Epidermal melanocyte (primary cell): Measurements from ENCODE around the gene MEP1B.
"Not testable (repeated sequence)": the region's sequence is repeated elsewhere in the genome, so short reads cannot be mapped to it uniquely, and the experiment has no call there.

ENCODE experiments used
- DNase-seq: peaks from one replicate; pipeline ENCODE4 v3.0.0; 2011; ENCODE audit warnings: low spot score; ENCODE audit not compliant: insufficient read length

Gene MEP1B

GRCh38 chr18:32189790-32190189, at the start of gene MEP1B:
TSS of gene MEP1B (plus strand) at chr18:32190039. CDS start at chr18:32190071, 32 bp downstream.
- DNase-seq: no peak

DNA sequence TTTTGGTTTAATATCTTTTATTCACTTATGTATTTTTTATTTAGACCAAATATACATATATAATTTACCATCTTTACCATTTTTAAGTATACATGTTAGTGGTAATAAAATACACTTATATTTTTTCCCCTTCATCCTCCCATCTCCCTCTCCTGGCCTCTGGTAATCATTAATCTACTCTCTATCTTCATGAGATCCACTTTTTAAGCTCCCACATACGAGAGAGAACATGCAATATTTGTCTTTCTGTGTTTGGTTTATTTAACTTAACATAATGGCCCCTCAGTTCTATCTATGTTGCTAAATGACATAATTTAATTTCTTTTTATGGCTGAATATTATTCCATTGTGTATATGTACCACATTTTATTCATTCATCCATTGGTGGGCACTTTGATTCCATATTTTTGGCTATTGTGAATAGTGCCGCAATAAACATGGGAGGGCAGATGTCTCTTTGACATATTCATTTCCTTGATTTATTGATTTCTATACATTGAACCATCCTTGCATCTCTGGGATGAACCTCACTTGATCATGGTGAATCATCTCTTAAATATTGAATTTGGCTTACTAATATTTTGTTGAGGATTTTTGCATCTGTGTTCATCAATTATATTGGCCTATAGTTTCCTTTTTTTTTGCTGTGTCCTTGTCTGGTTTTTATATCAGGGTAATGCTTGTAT, 41.5 kb upstream of the MEP1B start:
- no peak for DNase-seq

DNA sequence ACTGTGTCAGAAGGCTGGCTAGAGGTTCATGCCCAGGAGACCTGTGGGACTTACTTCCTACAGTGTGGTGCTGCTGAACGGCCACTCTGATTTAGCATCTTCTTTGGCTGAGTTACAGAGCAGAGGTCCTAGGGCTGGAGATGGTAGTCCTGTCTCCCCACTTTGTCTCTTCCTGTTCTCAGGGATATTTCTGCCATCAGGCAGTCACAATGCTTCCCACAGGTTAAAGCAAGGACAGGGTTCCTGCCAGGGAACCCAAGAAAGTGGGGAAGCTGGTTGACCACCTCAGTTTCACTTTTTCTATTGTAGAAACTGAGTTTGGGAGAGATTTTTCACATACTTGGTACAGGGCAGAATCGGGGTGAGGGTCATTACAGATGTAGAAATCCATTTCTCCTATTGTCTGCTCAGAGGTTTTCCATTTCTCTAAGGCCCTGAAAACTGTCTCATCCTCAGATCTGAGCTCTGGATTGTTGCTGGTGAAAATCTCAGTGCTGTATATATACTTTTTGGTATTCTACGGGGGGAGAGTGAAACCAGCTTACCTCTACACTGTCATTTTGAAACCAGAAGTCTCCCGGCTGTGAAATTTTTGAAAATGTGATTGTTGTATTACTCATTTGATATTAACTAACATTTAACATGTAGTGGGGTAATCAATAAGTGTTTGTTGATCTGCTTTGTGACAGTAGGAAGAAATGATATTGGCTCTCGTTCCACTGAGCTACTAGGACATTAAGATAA, 37.0 kb upstream of the MEP1B start:
- DNase-seq: no peak

DNA sequence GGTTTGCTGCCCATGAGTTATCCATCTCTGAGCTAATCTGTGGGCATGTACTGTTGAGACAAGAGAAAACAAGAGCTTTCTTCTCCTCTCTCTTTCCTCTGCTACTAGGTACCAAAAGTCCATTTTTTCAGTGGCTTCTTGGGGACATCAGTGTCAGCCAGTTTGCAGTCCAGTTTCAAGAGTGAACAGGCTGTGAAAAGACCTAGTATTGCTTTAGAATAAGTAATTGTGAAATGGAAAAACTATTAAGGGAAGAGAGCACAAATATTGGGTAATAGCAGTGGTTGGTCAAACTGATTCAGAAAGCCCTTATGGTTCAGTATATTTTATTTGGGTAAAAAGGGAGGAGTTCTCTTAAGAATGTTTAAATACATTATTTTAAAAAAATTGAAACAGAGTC, 33.0 kb upstream of the MEP1B start:
- no peak for DNase-seq

DNA sequence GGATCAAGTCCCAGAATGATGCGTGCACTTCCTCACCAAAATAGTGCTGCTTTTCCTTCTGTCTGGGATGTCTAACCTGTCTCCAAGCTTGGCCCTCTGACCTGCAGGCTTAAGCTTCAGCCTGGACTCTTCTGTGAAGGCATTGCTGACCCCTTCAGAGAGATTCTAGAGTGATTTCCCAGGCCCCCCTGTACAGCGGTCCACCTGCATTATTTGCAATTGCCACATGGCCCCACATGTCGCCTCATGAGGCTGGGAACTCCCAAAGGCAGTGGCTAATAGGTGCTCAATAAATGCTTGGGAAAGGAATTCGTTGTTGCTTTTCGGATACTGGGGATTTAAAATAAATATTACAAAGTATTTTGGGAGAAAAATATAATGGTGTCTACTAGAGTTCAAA, 32.3 kb upstream of the MEP1B start:
- DNase-seq: no peak

GRCh38 chr18:32158108-32158624, 31.7 kb upstream of the MEP1B start:
- peak; percentile 74 for DNase-seq

GRCh38 chr18:32158631-32159030, 31.2 kb upstream of the MEP1B start:
- not testable (repeated sequence) for DNase-seq

DNA sequence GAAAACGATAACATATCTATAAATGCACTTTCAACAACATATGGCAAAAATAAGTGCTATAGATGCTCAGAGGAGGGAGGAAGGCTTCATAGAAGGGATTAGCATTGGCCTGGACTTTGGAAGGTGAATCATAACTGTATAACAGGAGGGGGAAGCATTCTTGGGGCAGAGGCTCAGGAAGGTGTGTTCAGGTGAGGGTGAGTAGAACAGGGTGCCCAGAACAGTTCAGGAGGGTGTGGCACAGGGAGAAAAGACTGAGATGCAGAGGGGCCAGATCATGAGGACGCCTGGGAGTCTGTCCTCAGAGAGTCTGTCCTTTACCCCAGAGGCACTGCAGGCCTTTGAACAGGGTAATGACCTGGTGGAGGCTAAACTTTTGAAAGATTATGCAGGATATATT, 29.3 kb upstream of the MEP1B start:
- DNase-seq: no peak

DNA sequence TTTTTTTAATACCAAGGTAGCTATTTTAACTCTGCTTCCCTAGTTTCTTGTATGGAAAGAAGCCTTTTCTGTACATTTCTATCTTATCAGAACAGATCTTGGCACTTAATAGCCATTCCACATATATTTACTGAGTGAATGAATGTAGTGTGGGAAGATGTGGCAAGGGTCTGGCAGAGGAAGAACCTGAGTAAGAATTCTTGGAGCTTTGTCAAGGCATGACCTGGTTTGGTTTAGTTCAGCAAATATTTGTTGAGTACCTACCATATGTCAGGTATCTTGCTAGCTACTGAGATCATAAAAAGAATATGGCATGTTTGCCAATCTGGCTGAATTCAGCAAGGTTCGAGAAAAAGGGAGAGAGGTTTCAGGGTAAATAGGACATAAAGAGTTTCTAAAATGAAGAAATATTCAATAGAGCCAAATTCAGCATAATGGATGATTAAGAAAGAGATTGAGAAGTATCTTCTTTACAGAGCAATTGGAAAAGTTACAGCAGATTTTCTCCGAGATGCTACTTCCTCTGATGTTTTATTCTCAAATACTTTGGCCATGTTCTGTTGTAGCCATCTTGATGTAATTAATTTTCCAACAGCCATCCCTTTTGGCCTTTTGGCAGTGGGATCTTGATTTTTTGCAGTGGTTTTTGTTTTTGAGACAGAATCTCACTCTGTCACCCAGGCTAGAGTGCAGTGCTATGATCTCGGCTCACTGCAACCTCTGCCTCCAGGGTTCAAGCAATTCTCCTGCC, 21.7 kb upstream of the MEP1B start:
- DNase-seq: no peak

GRCh38 chr18:32173654-32174053, 16.2 kb upstream of the MEP1B start:
- no peak for DNase-seq

GRCh38 chr18:32174719-32175118, 15.1 kb upstream of the MEP1B start:
- DNase-seq: no peak

- no peak for DNase-seq
These were observed 14.6 kb upstream of the MEP1B start for GRCh38 chr18:32175265-32175664.

DNA sequence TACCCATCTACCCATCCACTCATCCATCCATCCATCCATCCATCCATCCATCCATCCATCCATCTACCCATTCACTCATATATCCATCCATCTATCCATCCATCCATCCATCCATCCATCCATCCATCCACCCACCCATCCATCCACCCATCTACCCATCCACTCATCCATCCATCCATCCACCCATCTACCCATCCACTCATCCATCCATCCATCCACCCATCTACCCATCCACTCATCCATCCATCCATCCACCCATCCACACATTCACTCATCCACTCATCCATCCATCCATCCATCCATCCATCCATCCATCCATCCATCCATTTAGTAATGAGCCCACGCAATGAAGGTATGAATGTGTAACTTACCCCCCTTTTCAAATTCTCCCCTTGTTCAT, 13.1 kb upstream of the MEP1B start:
- not testable (repeated sequence) for DNase-seq

DNA sequence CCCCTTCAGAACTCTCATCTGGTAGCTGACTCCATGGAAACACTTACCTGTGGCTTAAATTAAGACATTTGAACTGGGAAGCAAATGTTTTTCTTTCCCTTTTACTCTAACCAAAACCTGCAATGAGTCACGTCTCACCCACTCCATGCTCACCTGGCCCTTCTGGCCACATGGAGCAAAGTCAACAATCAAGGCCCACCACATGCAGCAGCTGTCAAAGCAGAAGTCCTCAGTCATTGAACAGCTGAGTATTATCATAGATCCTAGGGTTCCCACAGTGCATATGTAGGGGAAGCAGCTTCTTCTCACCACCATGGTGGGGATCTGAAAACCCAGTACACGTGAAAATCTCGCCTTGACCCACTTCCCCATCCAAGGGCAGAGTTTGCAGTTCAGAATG, 12.3 kb upstream of the MEP1B start:
- DNase-seq: no peak

GRCh38 chr18:32183503-32183902, 6.3 kb upstream of the MEP1B start:
- no peak for DNase-seq

DNA sequence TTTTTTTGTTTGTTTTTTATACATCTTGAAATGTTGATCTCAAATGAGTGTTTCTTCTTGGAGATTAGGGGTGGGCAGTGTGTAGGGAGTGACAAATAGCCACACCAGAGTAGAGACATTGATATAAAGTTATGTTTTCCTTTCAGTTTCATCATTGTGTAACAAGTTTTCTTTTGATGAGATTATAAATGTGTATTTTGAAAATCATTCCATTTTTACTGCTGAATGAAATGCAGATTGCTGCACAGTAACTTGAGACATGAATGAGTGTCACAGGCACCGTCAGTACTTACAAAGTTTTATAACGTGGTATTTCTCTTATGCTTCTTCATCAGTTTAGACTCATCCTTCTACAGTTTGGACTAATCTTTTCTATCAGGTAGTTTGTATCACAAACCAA, 370 bp downstream of the MEP1B start:
- no peak for DNase-seq

DNA sequence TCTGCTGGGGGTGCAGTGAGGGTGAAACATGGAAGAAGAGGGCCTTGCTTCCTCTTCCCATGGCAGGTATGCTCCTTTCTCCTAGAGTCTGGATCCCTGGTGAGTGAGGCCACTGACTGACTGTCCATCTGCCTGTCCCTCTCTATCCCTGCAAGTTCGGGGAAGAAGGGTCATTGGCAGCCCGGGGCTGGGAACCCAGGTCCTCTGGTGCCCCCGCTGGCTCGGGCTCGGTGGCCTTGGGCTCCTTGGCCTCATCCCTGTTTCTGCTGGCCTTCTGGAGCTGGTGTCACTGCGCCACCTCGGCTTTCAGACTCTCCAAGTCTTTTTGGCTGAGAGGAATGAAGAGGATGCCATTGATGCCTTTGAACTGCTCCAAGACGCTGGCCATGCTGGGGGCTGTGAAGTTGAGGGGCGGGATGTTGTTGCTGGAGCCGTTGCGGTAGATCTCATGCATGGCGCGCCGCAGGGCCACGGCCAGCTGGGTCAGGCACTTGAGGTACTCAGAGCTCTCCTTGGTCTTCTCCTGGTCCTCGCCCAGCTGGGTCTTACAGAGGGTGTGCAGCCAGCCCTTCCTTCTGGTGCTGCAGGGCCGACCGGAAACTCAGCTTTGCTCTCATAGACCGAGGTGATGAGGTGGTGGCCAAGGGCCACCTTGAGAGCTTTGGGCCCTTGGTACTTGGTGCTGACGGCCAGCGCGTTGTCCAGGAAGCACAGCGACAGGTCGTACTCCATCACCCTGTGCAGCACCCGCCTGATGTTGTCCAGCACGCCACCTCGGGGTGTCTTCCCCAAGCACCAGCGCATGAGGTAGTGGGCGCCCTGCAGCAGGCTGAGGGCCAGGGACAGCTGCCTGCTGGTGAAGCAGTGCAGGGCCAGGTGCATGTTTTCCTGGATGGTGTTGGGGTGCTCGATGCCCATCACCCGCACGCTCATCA, 6.3 kb downstream of the MEP1B start:
- no peak for DNase-seq

DNA sequence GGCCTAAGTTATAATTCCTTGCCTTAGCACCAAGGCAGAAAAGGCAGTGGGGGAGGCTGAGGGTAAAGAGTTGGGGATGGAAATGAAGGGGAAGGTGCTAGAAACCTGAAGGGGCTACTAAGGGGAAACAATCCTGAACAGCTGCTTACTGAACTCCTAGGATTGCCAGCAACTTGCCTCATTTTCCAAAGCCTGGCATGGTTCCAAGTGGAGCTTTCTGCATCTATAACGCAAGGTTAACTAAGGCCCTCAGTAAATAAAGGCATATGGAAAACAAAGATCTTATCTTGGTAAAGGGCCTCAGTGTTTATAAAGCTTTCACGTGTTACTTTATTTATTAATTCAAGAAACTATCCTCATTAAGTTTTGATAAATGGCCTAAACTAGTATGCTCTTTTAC, 10.9 kb downstream of the MEP1B start:
- DNase-seq: no peak

DNA sequence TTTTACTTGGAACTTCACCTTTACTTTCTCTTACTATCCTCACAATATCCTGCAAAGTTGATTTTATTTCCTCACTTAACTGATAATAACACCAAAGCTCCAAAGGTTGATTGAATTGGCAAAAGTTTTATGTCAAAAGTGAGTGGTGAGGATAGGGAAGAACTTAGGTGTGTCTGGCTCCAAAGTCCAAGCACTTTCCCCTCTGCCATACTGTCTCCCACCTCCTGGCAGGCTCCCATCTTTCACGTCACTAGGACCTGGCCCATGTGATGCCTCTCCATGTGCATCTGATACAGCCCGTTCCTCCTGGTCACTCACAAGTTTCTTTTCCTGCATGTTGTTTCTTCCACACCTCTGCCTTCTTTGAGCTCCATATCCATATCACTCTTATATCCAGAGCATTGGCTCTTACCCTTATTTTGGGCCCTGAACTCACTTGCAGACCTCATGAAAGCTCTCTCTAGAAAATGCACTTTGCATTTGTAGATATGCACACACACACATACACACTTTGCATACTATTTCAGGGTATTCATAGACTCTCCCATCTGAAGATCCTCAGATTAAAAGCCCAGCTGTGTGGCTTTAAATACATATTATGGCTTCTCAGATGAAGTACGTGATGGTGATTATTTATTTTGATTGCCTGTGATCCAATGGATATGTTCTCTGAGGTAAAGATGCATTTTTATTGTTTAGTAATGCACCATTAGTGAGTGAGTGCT, 12.3 kb downstream of the MEP1B start:
- no peak for DNase-seq

DNA sequence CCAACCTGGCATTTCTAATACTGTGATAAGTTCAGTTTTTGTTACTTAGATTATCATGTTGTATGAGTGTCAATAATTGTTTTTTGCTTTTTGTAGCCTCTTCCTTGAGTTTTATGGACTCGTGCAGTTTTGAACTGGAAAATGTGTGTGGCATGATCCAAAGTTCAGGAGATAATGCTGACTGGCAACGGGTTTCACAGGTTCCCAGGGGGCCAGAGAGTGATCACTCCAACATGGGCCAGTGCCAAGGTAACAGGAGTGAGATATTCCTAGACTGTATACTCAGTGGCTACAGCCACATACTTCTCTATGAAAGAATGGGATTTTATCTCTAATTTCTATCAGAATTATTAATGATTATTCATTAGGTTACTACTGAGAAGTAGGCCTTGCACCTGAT, 18.2 kb downstream of the MEP1B start:
- no peak for DNase-seq
